HG03378 (cell line): Measurements from ENCODE around the gene RPL22L1.
"Not testable (repeated sequence)": the region's sequence is repeated elsewhere in the genome, so short reads cannot be mapped to it uniquely, and the experiment has no call there.

Source experiments
- ATAC-seq: cut with Tn5 transposase; IDR thresholded peaks from one replicate; pipeline ENCODE4 v1.9.1; 2021; ENCODE audit warnings: mild to moderate bottlenecking, moderate library complexity; ENCODE audit not compliant: unreplicated experiment

The RPL22L1 gene

DNA sequence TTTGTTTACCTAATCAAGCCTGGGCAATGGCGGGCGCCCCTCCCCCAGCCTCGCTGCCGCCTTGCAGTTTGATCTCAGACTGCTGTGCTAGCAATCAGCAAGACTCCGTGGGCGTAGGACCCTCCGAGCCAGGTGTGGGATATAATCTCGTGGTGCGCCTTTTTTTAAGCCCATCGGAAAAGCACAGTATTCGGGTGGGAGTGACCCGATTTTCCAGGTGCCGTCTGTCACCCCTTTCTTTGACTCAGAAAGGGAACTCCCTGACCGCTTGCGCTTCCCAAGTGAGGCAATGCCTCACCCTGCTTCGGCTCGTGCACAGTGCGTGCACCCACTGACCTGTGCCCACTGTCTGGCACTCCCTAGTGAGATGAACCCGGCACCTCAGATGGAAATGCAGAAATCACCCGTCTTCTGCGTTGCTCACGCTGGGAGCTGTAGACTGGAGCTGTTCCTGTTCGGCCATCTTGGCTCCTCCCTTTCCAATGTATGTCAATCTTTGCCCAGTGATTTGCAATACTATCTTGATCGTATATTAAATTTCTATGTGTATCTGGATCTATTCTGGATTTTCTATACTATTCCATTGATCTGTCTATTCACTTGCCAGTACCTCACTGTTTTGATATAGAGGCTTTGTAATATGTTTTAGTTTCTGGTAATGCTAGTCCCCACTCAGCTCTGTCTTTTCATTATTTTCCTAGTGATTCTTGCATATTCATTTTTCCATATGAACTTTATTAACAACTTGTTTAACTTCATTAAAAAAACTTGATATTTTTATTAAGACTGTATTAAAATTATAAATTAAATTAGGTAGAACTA is 14.3 kb upstream of the RPL22L1 start:
- ATAC-seq: not testable (repeated sequence)

DNA sequence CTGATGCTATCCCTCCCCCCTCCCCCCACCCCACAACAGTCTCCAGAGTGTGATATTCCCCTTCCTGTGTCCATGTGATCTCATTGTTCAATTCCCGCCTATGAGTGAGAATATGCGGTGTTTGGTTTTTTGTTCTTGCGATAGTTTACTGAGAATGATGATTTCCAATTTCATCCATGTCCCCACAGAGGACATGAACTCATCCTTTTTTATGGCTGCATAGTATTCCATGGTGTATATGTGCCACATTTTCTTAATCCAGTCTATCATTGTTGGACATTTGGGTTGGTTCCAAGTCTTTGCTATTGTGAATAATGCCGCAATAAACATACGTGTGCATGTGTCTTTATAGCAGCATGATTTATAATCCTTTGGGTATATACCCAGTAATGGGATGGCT is 8.7 kb upstream of the RPL22L1 start:
- ATAC-seq: not testable (repeated sequence)

DNA sequence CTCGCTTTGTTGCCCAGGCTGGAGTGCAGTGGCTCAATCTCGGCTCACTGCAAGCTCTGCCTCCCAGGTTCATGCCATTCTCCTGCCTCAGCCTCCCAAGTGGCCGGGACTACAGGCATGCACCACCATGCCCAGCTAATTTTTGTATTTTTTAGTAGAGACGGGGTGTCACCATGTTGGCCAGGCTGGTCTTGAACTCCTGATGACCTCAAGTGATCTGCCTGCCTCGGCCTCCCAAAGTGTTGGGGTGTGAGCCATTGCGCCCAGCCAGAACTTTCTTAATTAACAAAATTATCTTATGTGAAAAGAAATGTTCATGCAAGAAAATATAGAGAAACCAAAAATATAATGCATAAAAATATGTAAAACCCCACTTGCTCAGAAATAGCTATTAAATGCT is 7.3 kb upstream of the RPL22L1 start:
- ATAC-seq: not testable (repeated sequence)

DNA sequence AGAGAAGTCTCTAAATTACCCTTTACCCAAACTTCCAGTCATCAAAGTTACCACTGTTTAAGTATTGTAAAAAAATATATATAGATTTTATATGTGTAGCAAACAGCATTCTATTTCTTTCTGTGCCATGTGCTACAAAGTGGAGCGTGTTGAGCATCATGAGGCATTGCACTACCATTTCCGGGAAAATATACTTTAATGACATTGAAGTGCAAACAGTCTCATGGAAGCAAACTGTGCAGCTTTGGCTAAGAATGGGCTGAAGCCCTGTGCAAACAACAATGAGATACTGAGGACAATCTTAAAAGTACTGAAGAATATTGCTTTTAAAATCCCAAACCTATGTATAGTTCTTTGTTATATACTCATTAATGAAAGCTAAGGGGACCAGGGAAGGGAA is 6.5 kb upstream of the RPL22L1 start:
- ATAC-seq: no peak

DNA sequence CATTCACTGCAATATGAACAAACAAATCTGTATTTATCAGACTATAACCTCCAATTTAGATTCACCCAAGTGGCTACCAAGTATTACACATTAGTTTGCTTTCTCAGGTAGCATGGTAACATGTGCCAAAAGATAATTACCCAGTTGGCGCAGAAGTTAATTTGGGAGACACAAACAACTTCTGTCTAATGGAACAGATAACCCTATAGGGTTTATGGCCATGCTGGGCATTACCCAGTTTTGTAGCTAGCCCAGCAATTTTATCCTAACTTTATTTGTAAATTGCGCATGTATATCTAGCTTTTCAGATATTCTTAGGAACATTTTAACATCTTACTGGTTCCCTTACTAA is 780 bp downstream of the RPL22L1 start:
- ATAC-seq: no peak

DNA sequence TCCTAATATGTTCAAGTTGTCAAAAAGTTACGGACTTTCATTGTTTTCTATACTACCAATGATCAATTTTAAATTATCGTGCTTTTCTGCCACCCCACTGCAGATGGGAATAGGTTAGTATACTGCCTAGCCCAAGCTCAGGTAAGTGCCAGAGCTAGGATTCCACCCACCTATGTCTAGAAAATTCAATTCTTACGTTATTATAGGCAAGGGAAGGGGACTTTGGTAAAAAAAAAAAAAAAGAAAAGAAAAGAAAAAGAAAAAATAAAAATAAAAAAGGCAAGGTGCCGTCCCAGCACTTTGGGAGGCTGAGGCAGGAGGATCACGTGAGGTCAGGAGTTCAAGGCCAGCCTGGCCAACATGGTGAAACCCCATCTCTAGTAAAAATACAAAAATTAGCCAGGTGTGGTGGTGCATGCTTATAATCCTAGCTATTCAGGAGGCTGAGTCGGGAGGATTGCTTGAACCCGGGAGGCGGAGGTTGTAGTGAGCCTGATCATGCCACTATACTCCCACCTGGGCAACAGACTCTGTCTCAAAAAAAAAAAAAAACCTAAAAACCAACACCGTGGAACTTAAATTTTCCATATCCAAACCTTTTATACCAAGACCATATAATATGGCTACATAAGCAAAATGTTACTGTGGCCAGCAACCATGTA is 1.3 kb downstream of the RPL22L1 start:
- ATAC-seq: no peak

DNA sequence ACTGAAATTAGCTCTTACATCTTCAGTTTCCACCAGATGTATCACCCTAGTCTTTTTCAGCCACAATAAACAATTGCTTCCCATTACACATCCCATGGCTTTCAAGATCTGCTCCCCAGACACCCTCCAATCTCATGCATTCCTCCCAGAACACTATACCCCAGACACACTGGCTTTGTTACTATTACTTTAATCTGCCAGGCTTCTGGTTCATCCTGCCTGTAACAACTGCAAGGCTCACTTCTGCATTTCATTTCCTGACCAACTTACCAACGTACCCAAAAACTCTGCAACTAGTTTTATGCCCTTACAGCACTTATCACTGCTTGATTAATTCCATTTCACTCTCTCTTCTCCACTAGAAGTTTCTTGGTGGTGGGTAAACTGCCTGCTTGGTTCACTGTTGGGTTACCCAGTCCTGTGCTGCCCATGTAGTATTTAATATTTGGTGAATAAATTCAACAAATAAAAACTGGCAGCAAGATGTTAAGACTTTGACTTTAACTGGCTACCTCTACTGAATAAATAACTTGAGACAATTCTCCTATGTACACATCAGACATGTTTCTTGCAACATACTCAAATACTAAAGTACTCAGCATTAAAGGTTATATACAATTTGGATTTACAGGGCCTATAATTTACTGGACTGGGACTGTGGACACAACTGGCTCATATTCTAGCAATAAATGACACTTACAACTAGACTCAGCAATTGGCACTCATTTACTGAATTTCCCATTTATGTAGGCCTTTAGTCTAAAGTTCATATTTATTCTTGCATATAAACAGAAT is 2.7 kb downstream of the RPL22L1 start:
- no peak for ATAC-seq

DNA sequence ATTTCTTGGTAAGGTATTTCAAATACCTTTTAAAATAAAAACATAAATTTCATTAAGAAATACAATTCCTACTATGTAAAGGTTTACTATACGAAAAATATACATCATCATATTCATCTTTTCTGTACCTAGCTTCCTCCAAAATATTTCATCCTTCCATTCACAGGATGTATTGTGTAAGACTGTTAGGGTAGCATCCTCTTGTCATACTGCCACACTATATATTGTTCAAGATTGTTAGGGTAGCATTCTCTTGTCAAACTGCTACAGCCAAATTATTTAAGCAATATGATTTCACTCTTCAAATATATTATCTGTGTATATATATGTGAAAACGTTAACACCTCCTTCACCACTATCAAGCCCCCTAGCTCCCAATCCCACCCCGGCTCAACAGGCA is 3.5 kb downstream of the RPL22L1 start:
- no peak for ATAC-seq

DNA sequence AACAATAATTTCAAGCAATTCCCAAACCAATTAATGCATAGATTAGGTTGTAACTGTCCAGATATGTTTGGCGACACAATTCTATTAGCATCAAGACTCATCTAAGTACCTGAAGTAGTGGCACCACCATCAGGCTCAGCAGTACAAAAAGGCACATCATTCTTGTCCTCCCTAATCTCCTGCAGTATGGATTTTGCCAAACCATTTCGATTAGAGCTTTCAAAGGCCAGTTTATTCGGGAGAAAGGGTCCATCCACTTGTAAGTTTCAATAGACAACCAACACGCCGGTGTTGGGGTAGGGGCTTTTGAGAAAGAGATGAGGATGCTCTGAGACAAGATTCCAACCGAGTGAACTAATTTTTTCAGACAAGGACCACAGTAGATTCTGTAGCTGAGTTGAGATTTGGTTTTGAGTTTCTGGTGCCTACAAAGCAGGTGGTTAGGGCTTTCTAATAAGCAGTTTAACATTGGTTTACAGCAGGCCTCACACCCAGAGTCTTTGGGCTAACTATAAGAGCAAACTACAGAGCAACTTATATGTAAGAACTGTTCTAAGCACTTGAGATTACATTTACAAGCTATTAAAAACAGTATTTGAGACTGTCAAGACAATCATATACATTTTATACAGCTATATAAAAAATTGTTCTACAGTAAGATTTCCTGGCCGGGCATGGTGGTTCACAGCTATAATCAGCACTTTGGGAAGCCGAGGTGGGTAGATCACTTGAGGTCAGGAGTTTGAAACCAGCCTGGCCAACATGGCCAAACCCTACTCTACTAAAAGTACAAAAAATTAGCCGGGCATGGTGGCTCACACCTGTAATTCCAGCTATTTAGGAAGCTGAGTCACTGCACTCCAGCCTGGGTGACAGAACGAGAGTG is 4.5 kb downstream of the RPL22L1 start:
- no peak for ATAC-seq

DNA sequence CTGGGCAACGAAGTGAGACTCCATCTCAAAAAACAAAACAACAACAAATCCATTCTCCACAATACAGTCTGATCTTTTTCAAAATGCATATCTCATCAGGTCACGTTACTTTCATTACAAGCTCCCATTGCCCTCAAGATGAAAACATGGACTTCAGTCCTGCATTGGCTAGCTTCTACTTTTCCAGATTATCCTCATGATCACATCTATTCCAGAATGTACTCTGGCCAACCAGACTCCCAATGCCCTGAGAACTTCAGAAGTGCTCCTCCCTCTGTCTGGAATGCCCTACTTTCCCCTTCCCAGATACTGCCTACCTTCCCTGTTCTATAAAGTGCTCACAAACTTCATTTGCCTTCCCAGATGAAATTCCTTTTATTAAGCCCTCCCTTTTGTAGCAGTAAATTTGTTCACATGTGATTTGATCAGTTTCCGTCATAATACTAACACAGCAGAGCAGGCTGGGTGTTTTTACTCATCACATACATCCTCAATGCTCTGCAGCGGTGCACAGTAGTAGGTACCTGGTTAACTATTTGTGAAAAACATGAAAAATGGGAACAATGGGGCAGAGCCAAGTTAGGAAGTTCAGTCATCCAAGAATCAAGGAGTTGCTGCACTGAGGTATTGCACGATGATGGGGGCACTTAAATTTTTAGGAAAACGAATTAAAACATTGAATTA is 5.3 kb downstream of the RPL22L1 start:
- ATAC-seq: no peak

DNA sequence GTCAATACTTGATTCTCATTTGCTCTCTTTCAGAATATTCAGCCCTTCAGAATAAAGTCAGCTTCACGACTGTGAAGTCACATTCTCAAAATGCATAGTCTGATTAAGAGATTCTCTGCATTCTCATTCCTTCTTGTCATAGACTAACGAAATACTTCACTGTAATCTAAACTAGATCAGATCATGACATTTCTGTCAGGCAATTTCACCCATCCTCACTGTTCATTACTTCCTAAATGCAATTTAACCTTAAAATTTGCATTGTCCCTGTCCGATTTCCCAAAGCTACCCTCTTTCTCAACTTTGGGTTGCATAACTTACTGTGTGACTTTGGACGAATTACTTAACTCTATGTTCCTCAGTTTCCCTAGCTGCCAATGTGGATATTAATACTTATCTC is 6.2 kb downstream of the RPL22L1 start:
- no peak for ATAC-seq

DNA sequence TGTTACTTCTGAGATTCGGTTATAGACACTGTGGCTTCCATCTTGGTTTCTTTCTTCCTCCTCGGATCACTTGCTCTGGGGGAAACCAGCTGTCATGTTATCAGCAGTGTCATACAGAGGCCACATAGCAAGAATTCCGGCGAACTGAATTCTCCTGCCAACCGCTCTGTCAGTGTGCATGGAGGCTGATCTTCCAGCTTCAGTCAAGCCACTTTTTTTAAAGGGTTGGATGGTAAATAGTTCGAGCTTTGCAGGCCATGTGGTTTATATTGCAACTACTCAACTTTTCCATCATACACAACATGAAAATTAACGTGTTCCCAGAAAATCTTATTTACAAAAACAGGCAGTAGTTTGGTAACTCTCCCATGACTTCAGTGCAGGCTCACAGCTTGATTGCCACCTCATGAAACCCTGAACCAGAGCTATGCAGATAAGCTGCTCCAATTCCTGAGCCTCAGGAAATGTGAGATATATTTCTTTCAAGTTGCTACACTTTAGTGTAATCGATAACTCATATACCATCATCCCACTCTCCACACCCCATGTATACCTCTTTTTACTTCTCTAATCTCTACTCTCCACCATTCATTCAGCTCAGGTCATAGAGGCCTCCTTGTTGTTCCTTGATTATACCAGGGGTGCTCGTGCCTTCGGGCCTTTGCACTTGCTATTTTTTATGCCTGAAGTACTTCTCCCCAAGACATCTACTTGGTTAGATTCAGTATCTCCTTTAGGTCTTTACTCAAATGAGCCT is 7.2 kb downstream of the RPL22L1 start:
- no peak for ATAC-seq

DNA sequence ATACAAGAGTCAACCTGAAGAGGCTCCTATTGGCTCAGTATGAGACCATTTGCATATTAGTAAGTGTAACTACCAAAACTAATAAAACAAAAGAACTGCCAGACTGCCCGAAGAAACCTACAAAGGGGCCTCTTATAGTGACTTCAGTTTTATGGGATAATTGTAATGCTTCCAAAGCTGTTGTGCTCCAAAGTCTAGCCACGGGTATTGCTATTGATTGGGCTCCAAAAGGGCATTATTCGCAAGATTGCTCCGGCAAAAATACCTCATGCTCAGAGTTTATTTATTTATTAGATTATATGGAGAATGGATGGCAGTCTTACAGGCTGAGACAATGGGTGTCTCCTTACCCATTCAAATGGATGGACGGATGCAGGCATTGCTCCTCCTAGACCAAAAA is 11.4 kb downstream of the RPL22L1 start:
- ATAC-seq: no peak

DNA sequence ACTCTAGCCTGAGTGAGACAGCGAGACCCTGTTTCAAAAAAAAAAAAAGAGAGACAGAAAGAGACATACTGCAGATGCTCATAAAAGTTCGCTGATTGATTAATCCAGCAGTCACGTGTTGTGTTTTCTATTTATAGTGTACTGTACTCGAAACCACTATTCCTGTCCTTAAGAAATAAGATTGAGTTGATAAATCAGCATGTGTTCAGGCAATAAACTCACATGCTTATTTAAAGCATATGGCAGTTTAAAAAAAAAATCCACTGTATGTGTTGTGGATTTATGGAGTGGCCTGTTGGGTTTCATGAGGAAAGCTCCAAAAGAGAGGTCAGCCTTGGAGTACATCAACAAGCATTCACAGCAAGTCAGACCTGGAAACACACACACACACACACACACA is 17.7 kb downstream of the RPL22L1 start:
- no peak for ATAC-seq

DNA sequence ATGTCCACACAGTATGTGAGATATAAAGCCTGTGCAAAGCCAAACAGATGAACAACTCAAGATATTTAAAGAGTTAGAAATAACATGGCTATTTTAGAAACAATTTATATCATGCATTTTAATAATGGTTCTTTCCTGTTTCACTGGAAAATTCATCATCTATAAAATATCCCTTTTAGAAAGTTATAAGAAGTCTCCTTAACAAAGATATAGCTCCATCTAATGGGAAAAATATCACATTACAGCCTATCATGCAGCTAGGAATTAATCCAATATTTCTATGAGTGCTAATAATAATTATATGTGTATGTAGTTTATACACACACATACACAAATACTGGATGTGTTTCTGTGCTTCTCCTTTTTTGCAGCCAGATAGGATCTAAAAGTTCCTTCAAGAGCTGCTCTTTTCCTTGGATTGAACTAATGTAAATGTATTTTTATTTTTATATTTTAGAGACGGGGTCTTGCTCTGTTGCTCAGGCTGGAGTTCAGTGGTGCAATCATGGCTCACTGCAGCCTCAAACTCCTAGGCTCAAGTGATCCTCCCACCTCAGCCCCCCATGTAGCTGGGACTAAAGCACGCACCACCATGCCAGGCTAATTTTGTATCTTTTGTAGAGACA is 21.6 kb downstream of the RPL22L1 start:
- ATAC-seq: no peak

DNA sequence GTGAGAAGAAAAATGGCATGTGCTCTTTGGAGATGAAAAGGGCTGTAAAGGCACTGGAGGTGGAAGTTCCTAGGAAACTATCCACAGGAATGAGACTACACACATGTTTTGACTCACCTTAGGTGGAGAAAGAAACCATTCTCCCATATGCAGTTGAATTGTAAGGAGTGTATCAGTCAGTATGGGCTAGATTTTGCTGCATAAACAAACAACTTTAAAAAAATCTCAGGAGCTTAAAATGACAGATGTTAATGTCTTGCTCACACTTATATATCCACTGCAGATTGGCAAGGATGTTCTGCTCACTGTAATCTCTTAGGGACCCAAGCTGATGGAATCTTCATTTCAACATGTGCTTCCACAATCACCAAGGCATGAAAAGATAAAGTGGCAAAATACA is 25.6 kb downstream of the RPL22L1 start:
- ATAC-seq: no peak

DNA sequence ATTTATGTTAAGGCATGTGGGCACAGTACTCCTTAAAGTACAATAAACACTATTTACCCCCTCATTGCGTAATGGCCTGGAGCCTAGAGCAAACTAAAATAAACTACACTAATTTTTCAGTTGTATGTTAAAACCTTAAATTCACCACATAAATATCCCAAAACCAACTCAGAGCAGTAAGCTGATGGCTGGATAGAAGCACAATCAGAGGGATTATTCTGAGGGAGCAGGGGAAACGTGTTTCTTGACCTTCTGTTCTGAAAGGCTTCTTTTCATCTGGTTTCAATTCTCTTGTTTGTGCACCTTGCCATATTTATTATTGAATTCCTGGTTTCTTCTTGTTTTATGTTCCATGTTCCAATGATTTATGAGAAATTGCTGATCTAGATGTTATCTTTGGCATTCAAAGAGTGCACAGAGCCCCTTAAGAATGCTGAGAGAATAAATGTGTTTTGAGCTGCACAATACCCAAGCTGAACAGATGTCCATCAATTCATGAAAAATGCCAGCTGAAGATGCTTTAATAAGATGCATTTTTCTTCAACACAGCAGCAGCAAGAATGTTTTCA is 29.6 kb downstream of the RPL22L1 start:
- ATAC-seq: no peak

DNA sequence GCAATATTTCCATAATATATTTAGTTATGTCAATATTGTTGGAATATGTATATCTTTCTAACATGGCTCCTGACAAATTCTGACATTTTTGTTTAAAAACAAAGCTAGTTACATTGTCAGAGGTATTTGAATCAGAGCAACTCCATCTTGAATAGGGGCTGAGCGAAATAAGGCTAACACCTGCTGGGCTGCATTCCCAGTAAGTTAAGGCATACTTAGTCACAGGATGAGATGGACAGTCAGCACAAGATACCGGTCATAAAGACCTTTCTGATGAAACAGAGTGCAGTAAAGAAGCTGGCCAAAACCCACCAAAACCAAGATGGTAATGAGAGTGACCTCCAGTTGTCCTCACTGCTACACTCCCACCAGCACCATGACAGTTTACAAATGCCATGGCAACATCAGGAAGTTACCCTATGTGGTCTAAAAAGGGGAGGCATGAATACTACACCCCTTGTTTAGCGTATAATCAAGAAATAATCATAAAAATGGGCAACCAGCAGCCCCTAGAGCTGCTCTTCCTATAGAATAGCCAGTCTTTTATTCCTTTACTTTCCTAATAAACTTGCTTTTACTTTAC is 30.4 kb downstream of the RPL22L1 start:
- no peak for ATAC-seq
